ENCODE data around the gene MEF2C.

DNA sequence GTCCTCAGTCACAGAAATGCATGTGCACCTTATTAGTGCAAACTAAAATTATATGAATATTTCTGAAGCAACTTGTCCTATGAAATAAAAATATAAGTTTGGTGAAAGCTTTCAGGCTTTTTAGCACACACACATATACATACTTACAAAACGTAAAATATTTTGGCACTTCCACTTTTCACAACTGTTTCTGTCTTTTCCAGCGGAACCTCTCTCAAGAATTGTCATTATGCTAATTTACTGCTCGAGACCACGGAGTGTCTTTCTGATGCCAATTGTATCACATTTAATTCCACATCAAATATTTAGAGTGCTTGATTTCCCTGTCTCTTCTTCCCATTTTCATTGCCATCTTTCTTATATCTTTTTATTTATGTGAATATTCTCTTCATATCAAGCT lies 100.4 kb downstream of the MEF2C start:
- no peak for TF ChIP-seq CTCF (IDR thresholded peaks at IDR 0.05)
- TF ChIP-seq POLR2AphosphoS5 (IDR thresholded peaks at IDR 0.05): no peak

All from stomach (tissue), 4 donors.